Rectal smooth muscle tissue (tissue), 1 donor: Measurements from ENCODE around the gene DIPK1A.

Experiments
- H3K27ac ChIP-seq: one replicate; pipeline ENCODE4 v1.7.0; 2013; ENCODE audit warnings: low read depth, low read length, inconsistent platforms
- H3K27me3 ChIP-seq: one replicate; pipeline ENCODE4 v1.7.0; 2013; ENCODE audit warnings: low read length; ENCODE audit not compliant: control insufficient read depth, insufficient read depth
- H3K36me3 ChIP-seq: one replicate; pipeline ENCODE4 v1.7.0; 2013; ENCODE audit warnings: low read length; ENCODE audit not compliant: control insufficient read depth, insufficient read depth
- H3K4me1 ChIP-seq: one replicate; pipeline ENCODE4 v1.7.0; 2013; ENCODE audit warnings: low read length; ENCODE audit not compliant: control insufficient read depth, insufficient read depth
- H3K4me3 ChIP-seq: one replicate; pipeline ENCODE4 v1.7.0; 2013; ENCODE audit warnings: low read length
- H3K9ac ChIP-seq: one replicate; pipeline ENCODE4 v1.7.0; 2013; ENCODE audit warnings: low read length

The DIPK1A gene

GRCh38 chr1:92872719-92873118, 88.5 kb downstream of the DIPK1A start:
- Histone ChIP-seq H3K4me1 (peaks cover under 1% of the 10 kb centered on the region), H3K9ac (no peak overlapping the region), H3K36me3 (no peaks in the 10 kb centered on the region), H3K4me3 (no peak overlapping the region), H3K27ac (no peak overlapping the region), H3K27me3 (no peaks in the 10 kb centered on the region)

GRCh38 chr1:92870591-92870990, 90.7 kb downstream of the DIPK1A start:
- Histone ChIP-seq H3K27ac (no peak overlapping the region), H3K4me1 (no peaks in the 10 kb centered on the region), H3K27me3 (no peaks in the 10 kb centered on the region), H3K4me3 (no peak overlapping the region), H3K36me3 (no peaks in the 10 kb centered on the region), H3K9ac (no peak overlapping the region)

- H3K27me3 ChIP-seq, result no peaks in the 10 kb centered on the region
- no peak overlapping the region for H3K9ac ChIP-seq
- no peak overlapping the region for H3K27ac ChIP-seq
- H3K4me1 ChIP-seq, result no peaks in the 10 kb centered on the region
- no peak overlapping the region for H3K4me3 ChIP-seq
- H3K36me3 ChIP-seq, result no peaks in the 10 kb centered on the region
Observed at GRCh38 chr1:92864131-92864530, 97.1 kb downstream of the DIPK1A start.

GRCh38 chr1:92862605-92863004, 98.7 kb downstream of the DIPK1A start:
- no peaks in the 10 kb centered on the region for H3K4me1 ChIP-seq
- no peak overlapping the region for H3K27ac ChIP-seq
- H3K4me3 ChIP-seq, result no peak overlapping the region
- H3K36me3 ChIP-seq, result no peaks in the 10 kb centered on the region
- no peak overlapping the region for H3K9ac ChIP-seq
- no peaks in the 10 kb centered on the region for H3K27me3 ChIP-seq

GRCh38 chr1:92859400-92860039, 101.7 kb downstream of the DIPK1A start:
- Histone ChIP-seq H3K27ac (no peak overlapping the region), H3K27me3 (no peaks in the 10 kb centered on the region), H3K36me3 (no peaks in the 10 kb centered on the region), H3K4me3 (peak overlapping the region; percentile 15), H3K9ac (no peak overlapping the region), H3K4me1 (no peaks in the 10 kb centered on the region)

GRCh38 chr1:92858564-92859399, 102.5 kb downstream of the DIPK1A start:
- Histone ChIP-seq H3K4me3 (peak overlapping the region; percentile 15), H3K9ac (no peak overlapping the region), H3K27ac (no peak overlapping the region), H3K4me1 (no peaks in the 10 kb centered on the region), H3K27me3 (no peaks in the 10 kb centered on the region), H3K36me3 (no peaks in the 10 kb centered on the region)

GRCh38 chr1:92857817-92858216, 103.4 kb downstream of the DIPK1A start:
- H3K9ac ChIP-seq, result no peak overlapping the region
- H3K4me3 ChIP-seq, result no peak overlapping the region
- no peaks in the 10 kb centered on the region for H3K36me3 ChIP-seq
- H3K27ac ChIP-seq, result no peak overlapping the region
- no peaks in the 10 kb centered on the region for H3K4me1 ChIP-seq
- H3K27me3 ChIP-seq, result no peaks in the 10 kb centered on the region

GRCh38 chr1:92855236-92855635, 106.0 kb downstream of the DIPK1A start:
- Histone ChIP-seq H3K27me3 (no peaks in the 10 kb centered on the region), H3K9ac (no peak overlapping the region), H3K4me1 (no peaks in the 10 kb centered on the region), H3K4me3 (no peak overlapping the region), H3K36me3 (no peaks in the 10 kb centered on the region), H3K27ac (no peak overlapping the region)

GRCh38 chr1:92854101-92854785, 107.0 kb downstream of the DIPK1A start:
- Histone ChIP-seq H3K27me3 (no peaks in the 10 kb centered on the region), H3K4me3 (no peak overlapping the region), H3K27ac (no peak overlapping the region)

GRCh38 chr1:92853299-92853698, 108.0 kb downstream of the DIPK1A start:
- Histone ChIP-seq H3K4me3 (no peak overlapping the region), H3K36me3 (no peaks in the 10 kb centered on the region), H3K4me1 (no peaks in the 10 kb centered on the region), H3K9ac (no peak overlapping the region), H3K27ac (no peak overlapping the region), H3K27me3 (no peaks in the 10 kb centered on the region)

More at GRCh38 chr1:92854101-92854785, 107.0 kb downstream of the DIPK1A start:
- Histone ChIP-seq H3K4me1 (no peaks in the 10 kb centered on the region), H3K9ac (no peak overlapping the region), H3K36me3 (no peaks in the 10 kb centered on the region)

- H3K27me3 ChIP-seq, result no peaks in the 10 kb centered on the region
- H3K4me1 ChIP-seq, result no peaks in the 10 kb centered on the region
- no peak overlapping the region for H3K4me3 ChIP-seq
- no peaks in the 10 kb centered on the region for H3K36me3 ChIP-seq
- H3K27ac ChIP-seq, result no peak overlapping the region
- no peak overlapping the region for H3K9ac ChIP-seq
Observed at GRCh38 chr1:92851729-92852128, 109.5 kb downstream of the DIPK1A start.

GRCh38 chr1:92850019-92850418, 111.2 kb downstream of the DIPK1A start:
- no peaks in the 10 kb centered on the region for H3K36me3 ChIP-seq
- no peaks in the 10 kb centered on the region for H3K27me3 ChIP-seq
- H3K9ac ChIP-seq, result no peak overlapping the region
- H3K4me3 ChIP-seq, result no peak overlapping the region
- no peak overlapping the region for H3K27ac ChIP-seq
- no peaks in the 10 kb centered on the region for H3K4me1 ChIP-seq
